Measurements from ENCODE around the gene FAM13B.
"Not testable (repeated sequence)": the region's sequence is repeated elsewhere in the genome, so short reads cannot be mapped to it uniquely, and the experiment has no call there.

Gene FAM13B

DNA sequence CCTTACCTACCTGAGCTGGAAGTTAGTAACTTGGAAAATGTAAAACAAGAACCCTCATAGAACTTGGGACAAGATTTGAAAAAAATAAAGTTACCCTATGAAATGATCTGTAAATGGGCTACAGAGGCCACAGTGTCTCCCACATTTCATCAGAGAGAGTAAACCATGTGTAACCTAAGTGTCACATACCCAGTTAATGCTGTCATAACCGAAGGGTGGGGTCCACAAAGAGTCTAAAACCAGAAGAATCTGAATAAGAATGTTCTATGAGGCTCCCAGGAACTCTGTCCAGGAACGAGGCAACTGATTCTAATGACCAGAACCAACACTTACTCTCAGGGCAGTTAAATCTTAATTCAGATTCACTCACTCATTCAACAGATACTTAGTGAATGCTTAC lies 1.0 kb upstream of the FAM13B start:
- DNase-seq, result no peak

DNA sequence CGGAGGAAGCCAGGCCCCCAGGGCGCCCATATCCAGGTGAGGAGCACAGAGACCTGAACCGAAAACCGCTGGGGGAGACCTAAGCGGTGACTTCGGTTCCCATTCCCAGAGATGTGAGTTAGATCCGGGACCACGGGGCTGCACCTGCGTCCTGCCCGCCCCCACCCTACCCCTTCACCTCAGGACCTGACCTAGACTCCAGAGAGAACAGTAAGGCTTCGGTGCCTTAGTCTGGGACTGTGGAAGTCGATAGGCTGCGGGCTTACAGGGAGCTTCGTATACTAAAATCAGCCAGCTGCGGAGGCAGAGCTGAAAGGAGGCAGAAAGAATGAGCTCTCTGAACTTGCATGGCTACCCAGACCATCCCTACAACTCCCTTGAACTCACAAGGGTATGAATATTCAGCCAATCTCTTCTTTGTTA lies 518 bp upstream of the FAM13B start:
- DNase-seq, result no peak

DNA sequence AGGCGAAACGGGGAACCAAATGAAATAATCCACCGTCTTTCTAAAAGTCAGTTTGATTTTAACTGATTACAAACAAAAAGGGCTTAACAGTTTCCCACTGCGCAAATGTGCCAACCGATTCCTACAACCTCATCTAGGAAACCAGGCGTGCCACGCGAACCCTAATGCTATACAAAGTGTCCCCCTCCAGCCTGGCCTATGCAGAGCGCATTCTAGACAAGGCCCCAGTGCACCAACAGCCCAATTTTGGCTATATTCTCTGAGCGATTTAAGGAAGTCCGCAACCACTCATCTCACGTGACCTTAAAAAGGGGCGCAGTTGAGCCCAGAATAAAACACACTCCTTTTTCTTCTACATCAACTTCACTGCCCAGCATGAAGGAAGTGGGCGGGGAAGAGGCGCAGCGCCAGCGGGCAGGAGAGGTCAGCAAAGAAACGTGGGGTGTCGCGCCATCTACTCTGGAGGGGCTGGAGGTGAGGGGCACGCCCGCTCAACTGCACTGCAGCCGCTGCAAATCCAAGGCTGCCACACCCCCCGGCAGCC lies 779 bp downstream of the FAM13B start:
- no peak for DNase-seq

GRCh38 chr5:138029944-138030343 lies 2.9 kb downstream of the FAM13B start:
- no peak for DNase-seq

- DNase-seq, result no peak
Observed at GRCh38 chr5:138029501-138029900, 3.4 kb downstream of the FAM13B start.

- DNase-seq, result no peak
Observed at GRCh38 chr5:138028971-138029365, 3.9 kb downstream of the FAM13B start.

DNA sequence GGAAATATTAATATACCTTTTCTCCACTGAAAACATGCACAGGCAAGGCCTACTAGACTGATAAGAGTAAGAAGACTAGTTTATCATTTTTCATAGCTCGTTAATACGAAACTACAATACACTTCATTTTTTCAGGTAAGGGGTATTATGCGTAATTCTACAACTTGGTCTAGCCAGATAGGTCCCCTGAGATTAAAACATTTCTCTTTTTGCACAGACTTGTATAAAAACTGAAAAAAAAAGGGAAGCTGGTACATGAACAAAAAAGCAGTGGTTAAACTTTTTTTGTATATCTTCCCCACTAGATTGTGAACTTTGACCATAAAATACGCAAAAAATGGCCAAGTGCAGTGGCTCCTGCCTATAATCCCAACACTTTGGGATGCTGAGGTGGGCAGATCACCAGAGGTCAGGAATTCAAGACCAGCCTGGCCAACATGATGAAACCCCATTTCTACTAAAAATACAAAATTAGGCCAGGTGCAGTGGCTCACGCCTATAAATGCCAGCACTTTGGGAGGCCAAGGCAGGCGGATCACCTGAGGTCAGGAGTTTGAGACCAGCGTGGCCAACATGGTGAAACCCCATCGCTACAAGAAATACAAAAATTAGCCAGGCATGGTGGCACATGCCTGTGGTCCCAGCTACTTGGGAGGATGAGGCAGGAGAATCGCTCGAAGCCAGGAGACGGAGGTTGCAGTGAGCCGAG lies 4.5 kb downstream of the FAM13B start:
- DNase-seq, result not testable (repeated sequence)

DNA sequence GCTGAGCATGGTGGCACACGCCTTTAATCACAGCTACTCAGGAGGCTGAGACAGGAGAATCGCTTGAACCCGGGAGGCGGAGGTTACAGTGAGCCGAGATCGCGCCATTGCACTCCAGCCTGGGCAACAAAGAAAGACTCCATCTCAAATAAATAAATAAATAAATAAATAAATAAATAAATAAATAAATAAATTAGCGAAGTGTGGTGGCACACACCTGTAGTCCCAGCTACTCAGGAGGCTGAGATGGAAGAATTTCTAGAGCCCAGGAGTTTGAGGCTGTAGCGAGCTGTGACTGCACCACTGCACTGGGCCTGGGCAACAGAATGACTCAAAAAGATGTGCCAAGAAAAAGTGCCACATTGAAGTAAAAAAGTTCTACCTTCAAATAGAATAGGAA lies 6.1 kb downstream of the FAM13B start:
- DNase-seq, result not testable (repeated sequence)

- DNase-seq, result no peak
Observed at GRCh38 chr5:138025285-138025684, 7.6 kb downstream of the FAM13B start.

DNA sequence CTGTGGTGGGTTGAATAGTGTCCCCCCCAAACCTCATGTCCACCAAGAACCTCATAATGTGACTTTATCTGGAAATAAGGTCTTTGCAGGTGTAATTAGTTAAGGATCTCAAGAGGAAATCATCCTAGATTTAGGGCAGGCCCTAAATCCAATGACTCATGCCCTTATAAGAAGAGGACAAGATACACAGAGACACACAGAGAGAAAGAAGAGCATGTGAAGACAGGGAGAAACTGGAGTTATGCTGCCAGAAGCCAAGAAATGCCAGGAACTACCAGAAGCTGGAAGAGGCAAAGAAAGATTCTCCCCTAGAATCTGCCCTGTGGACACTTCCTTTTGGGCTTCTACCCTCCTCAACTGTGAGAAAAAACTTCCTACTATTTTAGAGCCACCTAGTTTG lies 8.8 kb downstream of the FAM13B start:
- DNase-seq, result no peak

DNA sequence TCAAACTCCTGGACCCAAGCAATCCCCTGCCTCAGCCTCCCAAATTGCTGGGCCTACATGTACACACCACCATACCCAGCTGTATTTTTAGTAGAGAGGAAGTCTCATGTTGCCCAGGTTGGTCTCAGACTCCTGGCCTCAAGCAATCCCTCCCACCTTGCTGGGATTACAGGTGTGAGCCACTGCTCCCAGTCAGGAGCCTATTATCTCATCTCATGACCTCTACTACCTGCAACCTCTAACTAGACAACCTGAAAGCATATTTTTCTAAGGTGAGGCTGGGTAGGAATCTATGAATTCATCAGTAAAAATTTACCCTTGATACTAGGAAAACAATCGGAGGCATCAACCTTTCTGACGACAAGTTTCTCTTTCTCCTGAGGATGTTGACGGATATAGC lies 10.0 kb downstream of the FAM13B start:
- DNase-seq, result no peak

GRCh38 chr5:138021771-138022170 lies 11.1 kb downstream of the FAM13B start:
- no peak for DNase-seq

GRCh38 chr5:138018849-138019248 lies 14.0 kb downstream of the FAM13B start:
- no peak for DNase-seq

- DNase-seq, result no peak
Observed at GRCh38 chr5:138015916-138016315, 17.0 kb downstream of the FAM13B start.

DNA sequence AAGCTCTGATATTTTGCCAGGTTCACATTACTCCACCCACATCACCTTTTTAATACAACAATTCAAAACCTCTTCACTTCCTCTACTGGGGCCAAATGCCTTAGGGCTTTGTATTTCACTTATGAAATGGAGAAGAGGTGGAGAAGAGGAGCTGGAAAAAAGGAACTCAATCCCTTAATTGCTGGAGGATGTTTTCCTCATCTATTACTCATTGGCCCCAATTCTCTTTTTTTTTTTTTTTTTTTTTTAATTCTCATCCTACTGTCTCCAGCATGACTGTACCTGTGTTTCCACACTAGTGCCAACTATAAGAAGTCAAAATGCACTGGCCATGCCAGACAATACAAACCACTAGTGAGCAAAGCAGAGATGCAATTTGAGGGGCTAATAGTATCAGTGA lies 20.9 kb downstream of the FAM13B start:
- no peak for DNase-seq

GRCh38 chr5:138000102-138000723 lies 32.7 kb downstream of the FAM13B start:
- DNase-seq, result no peak

DNA sequence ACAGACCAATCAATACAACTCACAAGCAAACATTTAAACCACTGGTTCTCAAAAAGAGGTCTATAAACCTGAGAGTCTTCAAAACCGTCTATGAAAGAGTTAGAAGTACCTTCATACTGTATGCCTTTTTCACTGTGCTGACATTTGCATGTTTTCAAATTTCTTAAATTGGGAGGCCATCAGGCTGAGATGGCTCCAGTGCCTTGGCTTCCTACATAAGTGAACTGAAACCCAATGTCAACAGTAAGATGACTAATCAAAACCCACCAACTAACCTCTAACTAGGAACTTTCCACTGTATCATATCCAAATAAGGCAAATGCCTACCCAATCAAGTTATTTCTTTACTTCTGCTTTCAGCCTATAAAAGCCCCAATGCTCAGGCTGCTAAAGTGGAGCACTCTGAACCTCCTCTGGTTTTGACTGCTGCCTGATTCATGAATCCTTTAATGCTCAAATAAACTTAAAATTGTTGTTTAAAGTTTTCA lies 35.1 kb downstream of the FAM13B start:
- DNase-seq, result no peak

DNA sequence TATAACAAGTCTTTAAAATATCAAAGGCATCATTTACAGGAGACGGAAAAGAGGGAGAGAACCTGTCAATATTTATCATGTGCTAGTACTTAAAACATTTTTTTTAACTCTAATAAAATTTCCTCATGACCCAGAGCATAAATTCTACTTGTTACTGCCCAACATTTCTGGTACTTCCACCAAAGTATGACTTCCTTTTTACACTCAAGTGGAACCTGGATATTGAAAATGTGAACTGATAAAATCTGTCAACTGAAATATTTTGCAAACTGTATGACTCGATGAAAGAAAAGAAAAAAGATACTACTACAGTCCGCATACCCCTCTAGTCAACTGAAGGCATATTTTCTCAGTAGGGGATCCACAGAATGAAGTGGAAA lies 37.1 kb downstream of the FAM13B start:
- DNase-seq, result no peak

- DNase-seq, result no peak
Observed at GRCh38 chr5:137995077-137995748, 37.7 kb downstream of the FAM13B start.

DNA sequence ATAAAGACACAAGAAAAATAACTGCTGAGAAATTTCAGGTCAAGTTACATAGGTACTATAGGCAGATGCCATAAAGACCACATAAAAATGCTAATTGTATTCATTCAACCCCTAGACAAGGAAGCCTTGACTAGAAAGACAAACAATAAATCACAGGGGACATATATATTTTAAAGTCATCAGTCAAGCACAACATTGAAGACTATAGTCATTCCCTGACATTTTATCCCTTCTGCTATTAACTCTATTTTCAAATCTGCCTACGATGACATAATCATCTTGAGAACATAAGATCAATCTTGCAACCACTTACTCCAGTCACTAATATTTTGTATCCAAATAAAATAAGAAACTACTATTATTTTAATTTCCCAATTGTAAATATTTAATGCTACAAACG lies 38.3 kb downstream of the FAM13B start:
- DNase-seq, result no peak

DNA sequence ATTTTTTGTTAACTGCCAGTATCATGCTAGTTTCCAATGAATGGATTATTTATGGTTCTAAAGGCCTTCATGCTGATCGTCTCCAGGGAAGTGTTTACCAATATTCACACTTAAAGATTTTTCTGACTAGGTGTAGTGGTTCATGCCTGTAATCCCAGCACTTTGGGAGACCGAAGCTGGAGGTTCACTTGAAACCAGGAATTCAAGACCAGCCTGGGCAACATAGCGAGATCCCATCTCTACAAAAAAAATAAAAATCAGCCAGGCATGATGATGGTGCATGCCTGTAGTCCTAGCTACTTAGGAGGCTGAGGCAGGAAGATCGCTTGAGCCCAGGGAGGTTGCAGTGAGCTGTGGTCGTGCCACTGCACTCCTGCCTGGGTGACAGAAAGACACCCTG lies 43.5 kb downstream of the FAM13B start:
- no peak for DNase-seq

GRCh38 chr5:137975208-137975607 lies 57.7 kb downstream of the FAM13B start:
- no peak for DNase-seq

GRCh38 chr5:137970384-137970783 lies 62.5 kb downstream of the FAM13B start:
- DNase-seq, result not testable (repeated sequence)

DNA sequence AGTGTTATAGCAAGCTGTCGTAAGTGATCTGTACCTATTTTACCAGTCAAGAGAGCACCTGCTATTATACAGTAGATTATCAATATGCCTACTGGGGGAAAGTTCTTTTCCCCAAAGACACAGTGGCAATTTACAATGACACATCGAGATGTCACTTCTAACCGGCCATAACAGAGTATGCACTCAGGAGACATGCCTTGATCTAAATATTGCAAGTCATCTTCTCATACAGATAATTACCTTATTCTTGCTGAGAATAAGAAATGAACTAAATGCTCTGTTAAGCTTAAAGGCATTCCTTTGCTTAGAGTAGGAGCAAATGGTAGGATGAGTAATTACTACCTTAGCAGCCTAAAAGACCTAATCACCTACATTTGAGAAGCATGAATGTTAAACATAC lies 72.1 kb downstream of the FAM13B start:
- no peak for DNase-seq
